Measurements from ENCODE around the gene PI4KA.
"Not testable (repeated sequence)": the region's sequence is repeated elsewhere in the genome, so short reads cannot be mapped to it uniquely, and the experiment has no call there.

Gene PI4KA

DNA sequence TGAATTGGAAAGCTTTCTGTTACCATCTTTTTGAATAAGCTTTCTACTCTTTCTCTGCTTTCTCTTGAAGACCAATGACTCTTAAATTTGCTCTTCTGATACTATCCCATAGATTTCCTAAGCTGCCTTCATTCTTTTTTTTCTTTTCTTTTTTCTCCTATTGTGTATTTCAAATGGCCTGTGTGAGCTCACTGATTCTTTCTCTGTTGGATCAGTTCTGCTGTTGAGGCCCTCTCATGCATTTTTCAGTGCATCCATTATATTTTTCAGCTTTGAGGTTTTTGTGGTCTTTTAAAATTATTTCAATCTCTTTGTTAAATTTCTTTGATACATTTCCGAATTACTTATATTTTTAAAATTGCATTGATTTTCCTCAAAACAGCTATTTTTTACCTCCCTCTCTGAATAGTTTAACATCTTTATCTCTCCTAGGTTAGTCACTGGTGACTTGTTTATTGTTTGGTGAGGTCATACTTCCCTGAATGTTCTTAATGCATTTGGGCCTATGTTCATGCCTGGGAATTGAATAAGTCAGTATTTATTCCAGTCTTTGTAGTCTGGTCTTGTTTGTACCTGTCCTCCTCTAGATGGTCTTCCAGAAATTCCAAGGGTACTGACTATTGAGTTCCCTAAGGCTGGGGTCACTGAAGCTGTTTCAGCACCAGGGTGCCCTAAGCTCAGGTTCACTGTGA is 195.3 kb downstream of the PI4KA start:
- no peak for DNase-seq (ENCODE audit: low read depth)

DNA sequence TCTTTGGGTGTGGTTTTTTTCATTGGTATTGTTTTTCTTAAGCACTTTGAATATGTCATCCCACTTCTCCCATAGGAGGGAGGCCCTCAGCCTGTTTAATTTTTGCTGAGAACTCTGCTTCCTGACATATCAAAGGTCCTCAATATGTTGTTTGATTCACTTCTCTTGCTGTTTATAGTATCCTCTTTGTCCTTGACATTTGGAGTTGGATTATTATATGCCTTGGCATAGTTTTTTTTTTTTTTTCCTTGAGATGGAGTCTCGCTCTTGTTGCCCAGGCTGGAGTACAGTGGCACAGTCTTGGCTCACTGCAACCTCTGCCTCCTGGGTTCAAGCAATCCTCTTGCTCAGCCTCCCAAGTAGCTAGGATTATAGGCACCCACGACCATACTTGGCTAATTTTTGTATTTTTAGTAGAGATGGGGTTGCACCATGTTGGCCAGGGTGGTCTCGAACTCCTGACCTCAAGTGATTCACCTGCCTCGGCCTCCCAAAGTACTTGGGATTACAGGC is 196.0 kb downstream of the PI4KA start:
- DNase-seq (ENCODE audit: low read depth) = not testable (repeated sequence)

DNA sequence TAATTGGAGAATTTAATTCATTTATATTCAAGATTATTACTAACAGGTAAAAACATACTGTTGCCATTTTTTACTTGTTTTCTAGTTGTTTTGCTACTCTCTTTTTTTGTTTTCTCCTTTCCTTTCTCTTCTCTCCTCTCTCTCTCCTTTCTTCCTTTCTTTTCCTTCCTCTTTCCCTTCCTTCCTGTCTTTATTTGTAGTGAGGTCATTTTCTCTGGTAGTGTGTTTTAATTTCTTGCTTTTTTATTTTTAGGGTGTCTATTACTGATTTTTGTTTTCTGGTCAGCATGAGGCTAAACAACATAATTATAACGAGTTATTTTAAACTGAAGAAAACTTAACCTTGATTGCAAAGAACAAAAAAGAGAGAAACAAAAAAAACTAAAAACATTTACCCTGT is 197.1 kb downstream of the PI4KA start:
- DNase-seq (ENCODE audit: low read depth) = no peak

DNA sequence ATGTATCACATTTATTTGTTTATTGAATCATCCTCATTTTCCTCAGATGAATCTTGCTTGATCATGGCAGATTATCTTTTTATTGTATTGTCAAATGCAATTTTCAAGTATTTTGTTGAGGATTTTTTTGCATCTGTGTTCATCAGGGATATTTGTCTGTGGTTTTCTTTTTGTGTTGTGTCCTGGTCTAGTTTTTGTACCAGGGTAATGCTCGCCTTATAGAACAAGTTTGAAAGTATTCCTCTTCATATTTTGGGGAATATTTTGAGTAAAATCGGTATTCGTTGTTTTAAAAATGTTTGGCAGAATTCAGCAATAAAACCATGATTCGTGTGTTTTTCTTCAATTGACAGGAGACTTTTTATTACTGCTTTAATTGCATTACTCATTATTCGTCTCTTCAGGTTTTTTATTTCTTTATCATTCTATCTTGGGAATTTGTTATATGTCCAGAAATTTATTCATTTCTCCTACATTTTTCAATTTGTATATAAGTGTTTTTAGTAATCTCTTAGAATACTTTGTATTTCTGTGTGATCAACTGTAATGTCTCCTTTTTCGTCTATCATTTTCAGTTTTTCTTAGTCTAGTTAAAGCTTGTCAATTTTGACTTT is 198.1 kb downstream of the PI4KA start:
- no peak for DNase-seq (ENCODE audit: low read depth)

DNA sequence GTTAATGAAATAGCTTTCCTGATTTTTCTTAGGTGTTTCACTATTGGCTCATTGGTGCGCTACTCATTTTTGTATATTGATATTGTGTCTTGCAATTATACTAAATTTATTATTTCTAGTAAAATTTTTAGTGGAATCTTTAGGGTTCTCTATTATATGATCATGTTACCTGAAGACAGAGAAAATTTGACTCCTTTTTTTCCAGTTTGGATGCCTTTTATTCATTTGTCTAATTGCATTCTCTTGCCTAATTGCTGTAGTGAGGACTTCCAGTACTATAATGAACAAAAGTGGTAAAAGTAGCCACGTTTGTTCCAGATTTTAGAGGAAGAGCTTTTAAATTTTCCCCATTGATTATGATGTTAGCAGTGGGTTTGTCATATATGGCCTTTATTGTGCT is 198.7 kb downstream of the PI4KA start:
- no peak for DNase-seq (ENCODE audit: low read depth)

DNA sequence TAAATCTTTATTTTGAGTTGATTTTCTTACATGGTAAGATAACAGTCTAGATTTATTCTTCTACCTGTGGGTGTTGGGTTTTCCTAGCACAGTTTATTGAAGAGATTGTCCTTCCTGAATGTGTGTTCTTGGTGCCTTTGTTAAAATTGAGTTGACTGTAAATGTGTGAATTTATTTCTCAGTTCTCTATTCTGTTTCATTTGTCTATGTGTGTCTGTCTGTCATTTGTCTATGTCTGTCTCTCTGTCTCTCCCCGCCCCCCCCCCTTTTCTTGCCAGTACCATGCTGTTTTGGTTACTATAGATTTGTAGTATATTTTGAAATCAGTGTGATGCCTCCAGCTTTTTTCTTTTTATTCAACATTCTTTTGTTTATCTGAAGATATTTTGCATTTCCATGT is 199.4 kb downstream of the PI4KA start:
- no peak for DNase-seq (ENCODE audit: low read depth)

DNA sequence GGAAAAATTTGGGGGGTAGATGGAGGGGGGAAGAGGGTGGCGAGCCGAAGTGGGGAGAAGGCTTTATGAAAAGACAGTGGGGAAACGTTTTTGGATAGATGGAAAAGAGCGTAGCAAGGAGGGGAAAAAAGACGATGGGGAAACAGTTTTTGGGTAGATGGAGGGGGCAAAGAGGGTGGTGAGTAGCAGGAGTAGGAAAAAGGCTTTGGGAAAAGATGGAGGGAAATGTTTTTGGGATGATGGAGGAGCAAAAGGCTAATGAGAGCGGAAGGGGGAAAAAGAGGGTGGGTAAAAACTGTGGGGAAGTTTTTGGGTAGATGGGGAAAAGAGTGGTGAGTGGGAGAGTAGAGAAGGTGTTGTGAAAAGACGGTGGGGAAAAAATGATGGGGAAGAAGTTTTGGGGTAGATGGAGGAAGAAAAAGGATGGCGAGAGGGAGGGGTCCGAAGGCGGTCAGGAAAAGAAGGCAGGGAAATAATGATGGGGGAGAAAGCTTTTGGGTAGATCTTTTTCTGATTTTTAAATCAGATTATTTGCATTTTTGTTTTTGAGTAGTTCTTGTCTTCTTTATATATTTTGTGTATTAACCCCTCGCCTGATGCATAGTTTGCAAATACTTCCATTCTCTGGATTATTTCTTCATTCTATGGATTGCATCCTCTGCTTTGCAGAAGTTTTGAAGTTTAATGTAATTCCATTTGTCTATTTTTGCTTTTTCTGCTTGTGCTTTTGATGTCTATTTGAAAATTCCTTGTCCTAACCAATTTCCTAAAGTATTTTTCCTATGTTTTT is 200.0 kb downstream of the PI4KA start:
- no peak for DNase-seq (ENCODE audit: low read depth)

DNA sequence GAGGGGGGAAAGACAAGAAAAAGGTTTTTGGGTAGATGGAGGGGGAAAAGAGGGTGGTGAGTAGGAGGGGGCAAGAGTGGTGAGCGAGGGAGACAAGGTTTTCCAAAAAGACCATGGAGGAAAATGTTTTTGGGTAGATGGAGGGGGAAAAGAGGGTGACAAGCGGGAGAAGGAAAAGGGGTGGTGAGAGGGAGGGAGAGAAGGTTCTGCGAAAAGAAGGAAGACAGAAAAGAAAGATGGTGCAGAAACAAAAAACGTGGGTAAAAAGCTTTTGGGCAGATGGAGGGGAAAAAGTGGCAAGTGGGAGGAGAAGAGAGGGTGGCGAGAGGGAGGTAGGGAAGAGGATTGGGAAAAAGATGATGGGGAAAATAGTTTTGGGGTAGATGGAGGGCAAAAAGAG is 200.6 kb downstream of the PI4KA start:
- DNase-seq (ENCODE audit: low read depth) = no peak
